Stimulated activated CD4-positive, alpha-beta T cell treated with anti-CD3 and anti-CD28 coated beads, Interleukin-1b, Interleukin-23, amount 100 ng/mL, for 1 hour (primary cell): Measurements from ENCODE around the gene CMTM2.

Source experiments
- DNase-seq, 2 donors: peaks; one replicate each; pipeline ENCODE4 v3.0.0-alpha.2; 2020; ENCODE audit warnings: low read depth in 2 of 2

The CMTM2 gene

GRCh38 chr16:66578651-66579531 is at the start of gene CMTM2:
Gene CMTM2, plus strand, starts transcription at chr16:66579463. Its CDS starts 145 bp downstream, at chr16:66579608.
- DNase-seq = no peak

- no peak for DNase-seq
Observed at GRCh38 chr16:66529475-66529874, 49.8 kb upstream of the CMTM2 start.

GRCh38 chr16:66534376-66534799 is 44.9 kb upstream of the CMTM2 start:
- no peak for DNase-seq

GRCh38 chr16:66536525-66536924 is 42.7 kb upstream of the CMTM2 start:
- DNase-seq = no peak

- DNase-seq = no peak
Observed at GRCh38 chr16:66537236-66537635, 42.0 kb upstream of the CMTM2 start.

GRCh38 chr16:66538910-66539309 is 40.4 kb upstream of the CMTM2 start:
- no peak for DNase-seq

GRCh38 chr16:66539623-66540469 is 39.4 kb upstream of the CMTM2 start:
- DNase-seq = no peak

- no peak for DNase-seq
Observed at GRCh38 chr16:66541388-66542355, 37.6 kb upstream of the CMTM2 start.

- no peak for DNase-seq
Observed at GRCh38 chr16:66542396-66542795, 36.9 kb upstream of the CMTM2 start.

GRCh38 chr16:66543541-66543940 is 35.7 kb upstream of the CMTM2 start:
- DNase-seq = no peak

GRCh38 chr16:66544016-66544757 is 35.1 kb upstream of the CMTM2 start:
- no peak for DNase-seq

- DNase-seq = no peak
Observed at GRCh38 chr16:66547101-66547989, 31.9 kb upstream of the CMTM2 start.

- no peak for DNase-seq
Observed at GRCh38 chr16:66548068-66548467, 31.2 kb upstream of the CMTM2 start.

- DNase-seq = no peak
Observed at GRCh38 chr16:66548868-66549267, 30.4 kb upstream of the CMTM2 start.

- DNase-seq = peak in 1 of 2 donors; percentile 41
Observed at GRCh38 chr16:66549284-66550131, 29.8 kb upstream of the CMTM2 start, which contains the start of gene TK2. Gene TK2, minus strand, starts transcription at chr16:66550122. Its CDS starts 61 bp downstream, at chr16:66550061.

GRCh38 chr16:66551348-66551759 is 27.9 kb upstream of the CMTM2 start:
- DNase-seq = no peak

GRCh38 chr16:66551788-66552285 is 27.4 kb upstream of the CMTM2 start:
- no peak for DNase-seq
